Prostate gland (tissue), 2 donors: ENCODE data around the gene ATP6V1G2. TPM values are rescaled to one million over a fixed set of nuclear protein-coding genes. Genes with fewer than 3 reads are reported as not detected.
"Not testable (repeated sequence)": the region's sequence is repeated elsewhere in the genome, so short reads cannot be mapped to it uniquely, and the experiment has no call there.

Experiments used
- DNase-seq: peaks from one replicate; pipeline ENCODE4 v3.0.0-alpha.2; 2019; ENCODE audit warnings: low spot score
- H3K27ac ChIP-seq, 2 donors: fragments of 200-600 bp; sonication (generic); 2 replicates each; pipeline ENCODE4 v1.5.1; 2017 to 2019
- H3K27me3 ChIP-seq: fragments of 200-600 bp; sonication (generic); replicated peaks from 2 replicates; pipeline ENCODE4 v1.5.1; 2019; ENCODE audit not compliant: insufficient read depth
- H3K36me3 ChIP-seq, 2 donors: fragments of 200-600 bp; sonication (generic); 1 replicate in 1 of 2; 2 replicates in 1 of 2; pipeline versions ENCODE4 v1.5.1 to v1.8.1; 2017 to 2019
- H3K4me1 ChIP-seq: fragments of 200-600 bp; sonication (generic); replicated peaks from 2 replicates; pipeline ENCODE4 v1.5.1; 2019
- H3K4me3 ChIP-seq, 2 donors: fragments of 200-600 bp; sonication (generic); 2 replicates each; pipeline ENCODE4 v1.5.1; 2017 to 2019
- H3K9me3 ChIP-seq: fragments of 200-600 bp; sonication (generic); 2 replicates; pipeline ENCODE4 v1.5.1; 2017
- POLR2A ChIP-seq: fragments of 450-650 bp; IDR thresholded peaks from one replicate; pipeline ENCODE4 v1.6.1; 2016; ENCODE audit warnings: antibody characterized with exemption, mild to moderate bottlenecking
- POLR2AphosphoS5 ChIP-seq: sonication (generic); formaldehyde crosslinking; IDR thresholded peaks from one replicate; pipeline ENCODE4 v1.6.1; 2017; ENCODE audit warnings: antibody characterized with exemption
- WGBS: methylation state at CpG from one replicate; pipeline ENCODE4 v1.1.5; 2018; 5-methylcytosine and 5-hydroxymethylcytosine counted together
- intact Hi-C: fragments of 100-400 bp; cut with DNase I; formaldehyde crosslinking; loops from one replicate; pipeline ENCODE4 v1.14.2; 2022
- total RNA-seq, 2 donors: library from RNA; depleted of rRNA; stranded (reverse); fragments of >200 nt; gene quantifications; one replicate each; pipeline ENCODE4 v1.1.0, GENCODE V29; 2016
- TF ChIP-seq, protein P1 (sequence below), 4 experiments: fragments of 200-600 bp in 2 of 4; fragments of 450-650 bp in 2 of 4; sonication (generic) in 2 of 4; IDR thresholded peaks; 1 replicate in 3 of 4; 2 replicates in 1 of 4; pipeline ENCODE4 v1.5.1; 2016 to 2019; ENCODE audit warnings: antibody characterized with exemption in 4 of 4, mild to moderate bottlenecking in 2 of 4, moderate library complexity in 2 of 4

Gene ATP6V1G2
- under 1 TPM; 0.36 to 0.74 TPM for total RNA-seq

DNA sequence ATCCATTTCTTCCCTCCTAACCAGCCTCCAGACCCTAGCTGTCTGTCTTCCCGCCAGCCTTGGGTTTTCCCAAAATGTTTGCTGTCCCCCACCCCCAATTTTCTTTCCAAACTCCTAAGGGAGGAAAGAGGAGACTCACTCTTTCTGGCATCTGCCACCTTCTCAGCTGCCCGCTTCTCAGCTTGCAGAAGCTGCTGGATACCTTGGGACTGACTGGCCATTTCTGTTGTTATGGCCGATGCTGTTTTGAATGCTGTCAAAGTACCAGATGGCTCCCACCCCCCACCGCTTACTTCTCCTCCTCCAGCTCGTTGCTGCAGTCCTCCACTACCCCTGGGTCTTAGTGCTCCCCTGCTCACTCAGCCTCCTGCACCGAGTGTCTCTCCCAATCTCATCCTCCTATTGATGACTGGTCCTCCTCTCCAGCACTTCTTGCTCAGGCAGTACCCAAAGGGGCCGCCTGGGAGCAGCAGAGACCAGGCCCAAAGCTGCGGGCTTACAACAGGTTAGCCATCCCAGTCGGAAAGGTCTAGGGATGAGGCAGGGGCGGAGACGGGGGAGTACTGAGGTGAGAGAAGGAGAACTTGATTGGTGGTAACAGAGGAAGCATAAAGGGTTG, at the start of gene ATP6V1G2:
TSS of gene ATP6V1G2 (minus strand) at position 270 of the 619 bp plus-strand sequence. CDS start at position 221, 49 bp downstream.
- H3K4me1 ChIP-seq: peaks cover 6% of the 10 kb centered on the region
- 4% methylated on average over 11 of the region's 11 CpGs for WGBS
- peak; percentile 91 for DNase-seq
- no peaks in the 10 kb centered on the region for H3K36me3 ChIP-seq
- H3K27ac ChIP-seq: peak within 1 kb of the TSS; percentile 81 to 90
- TF ChIP-seq POLR2AphosphoS5: peak; percentile 83
- peak; percentile 9 for TF ChIP-seq POLR2A
- TF ChIP-seq, protein P1, sequence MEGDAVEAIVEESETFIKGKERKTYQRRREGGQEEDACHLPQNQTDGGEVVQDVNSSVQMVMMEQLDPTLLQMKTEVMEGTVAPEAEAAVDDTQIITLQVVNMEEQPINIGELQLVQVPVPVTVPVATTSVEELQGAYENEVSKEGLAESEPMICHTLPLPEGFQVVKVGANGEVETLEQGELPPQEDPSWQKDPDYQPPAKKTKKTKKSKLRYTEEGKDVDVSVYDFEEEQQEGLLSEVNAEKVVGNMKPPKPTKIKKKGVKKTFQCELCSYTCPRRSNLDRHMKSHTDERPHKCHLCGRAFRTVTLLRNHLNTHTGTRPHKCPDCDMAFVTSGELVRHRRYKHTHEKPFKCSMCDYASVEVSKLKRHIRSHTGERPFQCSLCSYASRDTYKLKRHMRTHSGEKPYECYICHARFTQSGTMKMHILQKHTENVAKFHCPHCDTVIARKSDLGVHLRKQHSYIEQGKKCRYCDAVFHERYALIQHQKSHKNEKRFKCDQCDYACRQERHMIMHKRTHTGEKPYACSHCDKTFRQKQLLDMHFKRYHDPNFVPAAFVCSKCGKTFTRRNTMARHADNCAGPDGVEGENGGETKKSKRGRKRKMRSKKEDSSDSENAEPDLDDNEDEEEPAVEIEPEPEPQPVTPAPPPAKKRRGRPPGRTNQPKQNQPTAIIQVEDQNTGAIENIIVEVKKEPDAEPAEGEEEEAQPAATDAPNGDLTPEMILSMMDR (IDR thresholded peaks at IDR 0.05): peak; percentile 95 to 99 (median 98)
- H3K4me3 ChIP-seq: peak within 1 kb of the TSS; percentile 35 to 43
- no peaks in the 10 kb centered on the region for H3K27me3 ChIP-seq
- H3K9me3 ChIP-seq: no peaks in the 10 kb centered on the region
- intact Hi-C loops: loop anchor here (1.0 kb wide), 1 partner anchor 52 kb away; no protein-coding TSS in a partner anchor

DNA sequence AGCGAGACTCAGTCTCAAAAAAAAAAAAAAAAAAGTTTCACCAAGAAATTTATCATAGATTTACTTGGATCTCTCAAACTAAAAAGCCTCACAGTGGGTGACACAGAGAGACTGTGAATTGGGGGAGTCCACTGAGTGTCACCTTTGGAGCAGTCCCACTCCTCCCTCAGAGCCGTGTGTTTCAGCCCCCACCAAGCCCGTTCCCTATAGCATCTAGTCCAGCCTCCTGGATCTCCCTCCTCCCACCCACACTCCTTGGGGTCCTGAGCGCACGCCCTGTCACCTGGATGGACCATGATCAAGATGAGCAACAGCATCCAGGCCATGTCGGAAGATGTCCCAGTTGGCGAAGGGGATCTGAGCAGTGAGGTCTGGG, 46.0 kb upstream of the ATP6V1G2 start:
- Histone ChIP-seq H3K4me3 (no peak overlapping the region), H3K4me1 (no peaks in the 10 kb centered on the region), H3K27ac (no peak overlapping the region), H3K36me3 (no peaks in the 10 kb centered on the region), H3K27me3 (no peaks in the 10 kb centered on the region), H3K9me3 (no peaks in the 10 kb centered on the region)
- intact Hi-C loops: no loop called here
- DNase-seq: no peak
- WGBS: 91% methylated on average over 7 of the region's 7 CpGs
- TF ChIP-seq, protein P1 (IDR thresholded peaks at IDR 0.05): no peak
- TF ChIP-seq POLR2AphosphoS5 (no peak), POLR2A (no peak)

DNA sequence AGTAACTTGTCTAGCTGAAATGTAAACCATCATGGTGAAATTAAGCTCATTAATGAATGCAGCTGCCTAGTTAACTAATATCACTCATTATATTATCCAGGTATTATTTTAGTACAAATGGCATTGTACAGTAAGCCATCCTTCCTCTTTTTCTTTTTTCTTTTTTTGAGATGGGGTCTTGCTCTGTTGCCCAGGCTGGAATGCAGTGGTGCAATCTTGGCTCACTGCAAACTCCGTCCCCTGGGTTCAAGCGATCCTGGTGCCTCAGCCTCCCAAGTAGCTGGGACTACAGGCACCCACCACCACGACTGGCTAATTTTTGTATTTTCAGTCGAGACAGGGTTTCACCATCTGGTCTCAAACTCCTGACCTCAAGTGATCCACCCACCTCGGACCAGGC, 44.3 kb upstream of the ATP6V1G2 start:
- H3K27me3 ChIP-seq, H3K9me3 ChIP-seq, H3K36me3 ChIP-seq, intact Hi-C loops, H3K27ac ChIP-seq, DNase-seq, H3K4me3 ChIP-seq, H3K4me1 ChIP-seq: not testable (repeated sequence)
- WGBS: 87% methylated on average over 5 of the region's 5 CpGs

DNA sequence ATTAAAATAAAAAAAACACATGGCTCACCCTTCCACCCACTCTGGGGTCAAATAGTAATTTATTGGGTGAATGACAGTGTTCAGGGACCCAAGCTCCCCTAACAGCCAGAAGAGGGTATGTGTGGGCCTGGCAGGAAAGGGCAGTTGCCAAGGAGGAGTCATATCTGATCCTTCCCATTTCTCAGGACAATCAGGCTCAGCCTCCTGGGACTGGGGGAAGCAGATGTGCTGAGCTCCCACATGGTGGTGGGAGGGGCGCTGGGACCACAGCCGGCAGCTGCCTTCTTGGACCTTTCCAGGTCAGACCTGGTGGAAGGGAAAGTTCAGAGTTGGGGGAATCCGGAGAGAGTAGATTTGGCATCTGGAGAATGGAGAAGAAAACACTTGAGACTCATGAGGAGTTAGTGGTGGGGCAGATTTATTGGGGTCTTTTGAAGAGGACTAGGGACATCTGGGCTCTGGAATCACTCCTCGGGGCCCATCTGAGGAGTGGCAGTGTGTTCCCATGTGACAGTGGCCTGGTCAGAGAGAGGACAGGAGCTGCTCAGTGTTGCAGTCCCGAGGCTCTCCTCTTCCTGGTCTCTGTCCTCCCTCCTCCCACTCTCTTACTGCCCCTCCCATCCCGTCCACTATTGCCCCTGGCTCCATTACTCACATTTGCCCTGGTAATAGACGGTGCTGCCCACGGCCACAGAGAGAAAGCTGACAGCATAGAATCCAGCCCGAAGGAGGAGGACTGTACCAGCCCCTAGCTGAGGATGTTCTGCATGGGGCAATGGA, 42.7 kb upstream of the ATP6V1G2 start:
- Histone ChIP-seq H3K27me3 (no peaks in the 10 kb centered on the region), H3K36me3 (no peaks in the 10 kb centered on the region), H3K4me1 (no peaks in the 10 kb centered on the region), H3K9me3 (no peaks in the 10 kb centered on the region), H3K4me3 (no peak overlapping the region), H3K27ac (no peak overlapping the region)
- no peak for DNase-seq
- TF ChIP-seq POLR2A: no peak
- no peak for TF ChIP-seq POLR2AphosphoS5
- WGBS: 48% methylated on average over 9 of the region's 9 CpGs
- intact Hi-C loops: no loop called here

DNA sequence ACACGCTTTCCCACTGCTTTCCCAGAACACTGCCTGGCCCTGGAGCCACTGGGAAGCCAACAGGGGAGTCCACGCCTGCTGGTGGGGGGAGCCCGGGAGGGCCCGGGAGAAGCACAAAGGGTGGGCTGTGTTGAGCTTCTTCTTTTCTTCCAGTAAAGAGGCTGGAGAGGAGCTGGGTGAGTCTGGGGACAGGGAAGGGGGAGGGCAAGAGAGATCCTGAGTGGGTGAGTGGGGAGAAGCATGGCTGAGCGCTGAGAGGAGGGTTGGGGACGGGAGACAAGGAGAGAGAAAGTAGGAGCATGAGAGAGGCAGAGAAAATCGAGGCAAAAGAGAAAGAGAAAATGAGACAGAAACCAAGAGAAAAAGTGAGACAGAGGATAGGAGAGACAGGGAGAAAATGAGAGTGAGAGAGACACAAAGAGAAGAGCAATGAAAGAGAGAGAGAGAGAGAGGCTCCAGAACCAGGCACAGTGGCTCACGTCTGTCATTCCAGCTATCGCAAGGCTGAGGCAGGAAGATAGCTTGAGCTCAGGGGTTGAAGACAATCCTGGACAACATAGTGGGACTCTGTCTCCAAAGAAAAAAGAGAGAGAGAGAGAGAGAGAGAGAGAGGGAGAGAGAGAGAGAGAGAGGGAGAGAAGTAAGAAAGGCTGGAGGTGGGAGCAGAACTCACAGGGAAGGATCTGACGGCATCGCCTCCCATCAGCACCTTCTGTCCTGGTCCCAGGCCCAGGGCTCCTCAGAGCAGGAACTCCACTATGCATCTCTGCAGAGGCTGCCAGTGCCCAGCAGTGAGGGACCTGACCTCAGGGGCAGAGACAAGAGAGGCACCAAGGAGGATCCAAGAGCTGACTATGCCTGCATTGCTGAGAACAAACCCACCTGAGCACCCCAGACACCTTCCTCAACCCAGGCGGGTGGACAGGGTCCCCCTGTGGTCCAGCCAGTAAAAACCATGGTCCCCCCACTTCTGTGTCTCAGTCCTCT, 41.7 kb upstream of the ATP6V1G2 start:
- TF ChIP-seq, protein P1 (IDR thresholded peaks at IDR 0.05): no peak
- TF ChIP-seq POLR2A: no peak
- no peak for TF ChIP-seq POLR2AphosphoS5
- no peak overlapping the region for H3K4me3 ChIP-seq
- 63% methylated on average over 12 of the region's 12 CpGs for WGBS
- intact Hi-C loops: no loop called here
- H3K9me3 ChIP-seq: no peaks in the 10 kb centered on the region
- H3K27me3 ChIP-seq: no peaks in the 10 kb centered on the region
- H3K4me1 ChIP-seq: no peaks in the 10 kb centered on the region
- H3K27ac ChIP-seq: no peak overlapping the region
- H3K36me3 ChIP-seq: no peaks in the 10 kb centered on the region
- no peak for DNase-seq
